Ishikawa (cell line): ENCODE data around the gene SAG.

Experiments used
- CEBPB ChIP-seq: IDR thresholded peaks from 2 replicates; pipeline ENCODE4 v1.6.1; 2012
- CREB1 ChIP-seq: IDR thresholded peaks from 2 replicates; pipeline ENCODE4 v1.6.1; 2012; ENCODE audit warnings: low read depth
- EGR1 ChIP-seq: IDR thresholded peaks from 2 replicates; pipeline ENCODE4 v1.6.1; 2012
- EP300 ChIP-seq: IDR thresholded peaks from 2 replicates; pipeline ENCODE4 v1.6.1; 2012; ENCODE audit warnings: borderline replicate concordance
- FOXM1 ChIP-seq: IDR thresholded peaks from 2 replicates; pipeline ENCODE4 v1.6.1; 2012; ENCODE audit warnings: low read depth, borderline replicate concordance
- NFIC ChIP-seq: IDR thresholded peaks from 2 replicates; pipeline ENCODE4 v1.6.1; 2012
- RAD21 ChIP-seq: IDR thresholded peaks from 2 replicates; pipeline ENCODE4 v1.6.1; 2012; ENCODE audit warnings: low read depth
- TAF1 ChIP-seq: IDR thresholded peaks from 2 replicates; pipeline ENCODE4 v1.6.1; 2012; ENCODE audit warnings: low read depth, mild to moderate bottlenecking
- TCF12 ChIP-seq: IDR thresholded peaks from 2 replicates; pipeline ENCODE4 v1.6.1; 2012; ENCODE audit warnings: low read depth
- TEAD4 ChIP-seq: IDR thresholded peaks from 2 replicates; pipeline ENCODE4 v1.6.1; 2012
- YY1 ChIP-seq: IDR thresholded peaks from 2 replicates; pipeline ENCODE4 v1.6.1; 2012; ENCODE audit warnings: low read depth
- ZBTB7A ChIP-seq: IDR thresholded peaks from 2 replicates; pipeline ENCODE4 v1.6.1; 2012; ENCODE audit warnings: low read depth
- TF ChIP-seq, protein P1 (sequence below): IDR thresholded peaks from 2 replicates; pipeline ENCODE4 v1.6.1; 2012; ENCODE audit warnings: low read depth, mild to moderate bottlenecking
- TF ChIP-seq, protein P2 (sequence below): IDR thresholded peaks from 2 replicates; pipeline ENCODE4 v1.6.1; 2012
- TF ChIP-seq, protein P3 (sequence below): IDR thresholded peaks from 2 replicates; pipeline ENCODE4 v1.6.1; 2012

Gene SAG

DNA sequence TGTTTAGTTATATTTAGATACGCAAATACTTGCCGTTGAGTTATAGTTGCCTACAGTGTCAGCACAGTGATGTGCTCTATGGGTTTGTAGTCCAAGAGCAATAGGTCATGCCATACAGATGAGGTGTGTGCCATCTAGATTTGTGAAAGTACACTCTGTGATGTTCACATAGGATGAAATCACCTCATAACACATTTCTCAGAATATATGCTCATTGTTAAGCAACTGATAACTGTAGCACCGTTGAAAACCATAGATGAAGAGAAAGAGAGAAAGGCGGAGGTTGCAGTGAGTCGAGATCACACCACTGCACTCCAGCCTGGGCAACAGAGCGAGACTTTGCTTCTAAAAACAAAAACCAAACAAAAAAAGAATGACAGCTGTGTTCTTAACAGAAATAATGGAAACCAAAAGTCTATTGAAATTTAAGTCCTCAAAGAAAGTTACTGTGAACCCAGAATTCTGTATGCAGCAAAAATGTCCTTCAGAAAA is 56.2 kb downstream of the SAG start:
- TF ChIP-seq, protein P1, sequence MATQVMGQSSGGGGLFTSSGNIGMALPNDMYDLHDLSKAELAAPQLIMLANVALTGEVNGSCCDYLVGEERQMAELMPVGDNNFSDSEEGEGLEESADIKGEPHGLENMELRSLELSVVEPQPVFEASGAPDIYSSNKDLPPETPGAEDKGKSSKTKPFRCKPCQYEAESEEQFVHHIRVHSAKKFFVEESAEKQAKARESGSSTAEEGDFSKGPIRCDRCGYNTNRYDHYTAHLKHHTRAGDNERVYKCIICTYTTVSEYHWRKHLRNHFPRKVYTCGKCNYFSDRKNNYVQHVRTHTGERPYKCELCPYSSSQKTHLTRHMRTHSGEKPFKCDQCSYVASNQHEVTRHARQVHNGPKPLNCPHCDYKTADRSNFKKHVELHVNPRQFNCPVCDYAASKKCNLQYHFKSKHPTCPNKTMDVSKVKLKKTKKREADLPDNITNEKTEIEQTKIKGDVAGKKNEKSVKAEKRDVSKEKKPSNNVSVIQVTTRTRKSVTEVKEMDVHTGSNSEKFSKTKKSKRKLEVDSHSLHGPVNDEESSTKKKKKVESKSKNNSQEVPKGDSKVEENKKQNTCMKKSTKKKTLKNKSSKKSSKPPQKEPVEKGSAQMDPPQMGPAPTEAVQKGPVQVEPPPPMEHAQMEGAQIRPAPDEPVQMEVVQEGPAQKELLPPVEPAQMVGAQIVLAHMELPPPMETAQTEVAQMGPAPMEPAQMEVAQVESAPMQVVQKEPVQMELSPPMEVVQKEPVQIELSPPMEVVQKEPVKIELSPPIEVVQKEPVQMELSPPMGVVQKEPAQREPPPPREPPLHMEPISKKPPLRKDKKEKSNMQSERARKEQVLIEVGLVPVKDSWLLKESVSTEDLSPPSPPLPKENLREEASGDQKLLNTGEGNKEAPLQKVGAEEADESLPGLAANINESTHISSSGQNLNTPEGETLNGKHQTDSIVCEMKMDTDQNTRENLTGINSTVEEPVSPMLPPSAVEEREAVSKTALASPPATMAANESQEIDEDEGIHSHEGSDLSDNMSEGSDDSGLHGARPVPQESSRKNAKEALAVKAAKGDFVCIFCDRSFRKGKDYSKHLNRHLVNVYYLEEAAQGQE = no peak
- no peak for TF ChIP-seq TCF12
- TF ChIP-seq EGR1 = no peak
- no peak for TF ChIP-seq TEAD4
- TF ChIP-seq YY1 = no peak
- no peak for TF ChIP-seq FOXM1
- TF ChIP-seq, protein P2, sequence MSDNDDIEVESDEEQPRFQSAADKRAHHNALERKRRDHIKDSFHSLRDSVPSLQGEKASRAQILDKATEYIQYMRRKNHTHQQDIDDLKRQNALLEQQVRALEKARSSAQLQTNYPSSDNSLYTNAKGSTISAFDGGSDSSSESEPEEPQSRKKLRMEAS = no peak
- no peak for TF ChIP-seq TAF1
- no peak for TF ChIP-seq EP300
- no peak for TF ChIP-seq NFIC
- TF ChIP-seq CREB1 = no peak

DNA sequence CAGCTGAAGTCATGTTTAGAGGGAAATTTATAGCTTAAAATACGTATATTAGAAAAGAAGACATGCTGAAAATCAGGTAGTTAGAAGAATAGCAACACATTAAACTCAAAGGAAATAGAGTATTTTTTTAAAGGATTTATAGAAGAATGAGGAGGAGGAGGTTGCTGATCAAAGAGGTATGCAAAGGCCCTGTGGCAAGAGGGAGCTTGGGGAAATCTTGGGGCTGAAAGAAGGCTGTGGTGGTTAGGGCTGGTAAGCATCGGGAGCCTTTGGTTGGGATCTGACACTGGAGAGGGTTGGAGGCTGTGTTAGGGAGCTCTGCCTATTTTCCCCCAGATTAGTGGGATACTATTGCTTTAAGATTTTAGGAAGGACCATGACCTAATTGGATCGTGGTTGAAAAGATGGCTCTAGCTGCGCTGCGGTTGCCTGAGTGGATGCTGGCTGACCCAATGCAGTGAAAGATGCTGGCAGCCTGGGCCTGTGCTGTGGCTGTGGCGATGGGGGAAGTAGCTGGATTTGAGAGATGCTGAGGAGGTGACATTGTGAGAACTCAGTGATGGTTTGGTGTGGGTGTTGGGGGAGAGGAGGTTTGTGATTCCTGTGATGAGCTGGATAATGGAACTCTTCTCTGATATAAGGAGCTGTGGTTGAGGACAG is 58.4 kb downstream of the SAG start:
- TF ChIP-seq YY1 (no peak), CREB1 (no peak), TEAD4 (no peak), EP300 (no peak), EGR1 (no peak), CEBPB (no peak), TCF12 (no peak), TAF1 (no peak), NFIC (no peak)
- TF ChIP-seq, protein P3, sequence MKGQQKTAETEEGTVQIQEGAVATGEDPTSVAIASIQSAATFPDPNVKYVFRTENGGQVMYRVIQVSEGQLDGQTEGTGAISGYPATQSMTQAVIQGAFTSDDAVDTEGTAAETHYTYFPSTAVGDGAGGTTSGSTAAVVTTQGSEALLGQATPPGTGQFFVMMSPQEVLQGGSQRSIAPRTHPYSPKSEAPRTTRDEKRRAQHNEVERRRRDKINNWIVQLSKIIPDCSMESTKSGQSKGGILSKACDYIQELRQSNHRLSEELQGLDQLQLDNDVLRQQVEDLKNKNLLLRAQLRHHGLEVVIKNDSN = no peak
- TF ChIP-seq, protein P2 = no peak

DNA sequence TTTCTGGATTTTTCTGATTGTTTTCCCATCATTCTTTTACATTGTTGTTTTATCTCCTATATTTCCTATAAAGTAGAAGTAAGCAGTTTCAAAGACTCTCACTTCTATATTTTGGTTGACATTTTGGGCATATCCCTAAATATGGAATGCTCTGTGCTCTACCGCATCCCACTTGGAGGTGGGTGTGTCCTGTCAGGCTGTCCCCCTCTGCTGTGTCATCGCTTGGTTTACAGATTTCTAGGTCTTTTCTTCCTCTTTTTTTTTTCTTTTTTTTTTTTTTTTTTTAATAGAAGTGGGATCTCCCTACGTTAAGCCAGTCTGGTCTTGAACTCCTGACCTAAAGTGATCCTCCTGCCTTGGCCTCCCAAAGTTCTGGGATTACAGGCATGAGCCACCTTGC is 60.0 kb downstream of the SAG start:
- TF ChIP-seq EGR1 = no peak

DNA sequence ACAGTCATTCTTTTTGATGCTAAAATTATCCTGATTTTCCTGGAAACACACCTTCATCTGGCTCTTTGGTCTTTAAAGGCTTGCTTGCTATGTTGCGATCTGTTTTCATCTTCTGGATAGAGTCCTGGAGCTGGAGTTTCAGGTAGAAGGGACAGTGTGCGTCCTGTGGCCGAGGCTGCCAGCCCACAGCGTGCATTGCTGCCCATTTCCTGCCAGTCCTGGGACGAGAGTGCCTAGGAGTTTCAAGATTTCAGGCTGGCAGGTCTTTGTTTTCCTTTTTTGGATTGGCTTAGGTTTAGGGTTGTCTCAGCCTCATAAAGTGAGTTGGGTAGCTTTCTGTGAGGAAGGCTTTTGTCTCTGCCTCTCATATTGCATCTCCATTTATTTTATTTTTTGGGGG is 61.1 kb downstream of the SAG start:
- TF ChIP-seq YY1 (no peak), CREB1 (no peak), TEAD4 (no peak), RAD21 (no peak), NFIC (no peak), CEBPB (no peak), FOXM1 (no peak), EGR1 (no peak), TAF1 (no peak), TCF12 (no peak), EP300 (no peak), ZBTB7A (no peak)
- TF ChIP-seq, protein P2 = no peak
- TF ChIP-seq, protein P1 = no peak
- TF ChIP-seq, protein P3 = no peak

DNA sequence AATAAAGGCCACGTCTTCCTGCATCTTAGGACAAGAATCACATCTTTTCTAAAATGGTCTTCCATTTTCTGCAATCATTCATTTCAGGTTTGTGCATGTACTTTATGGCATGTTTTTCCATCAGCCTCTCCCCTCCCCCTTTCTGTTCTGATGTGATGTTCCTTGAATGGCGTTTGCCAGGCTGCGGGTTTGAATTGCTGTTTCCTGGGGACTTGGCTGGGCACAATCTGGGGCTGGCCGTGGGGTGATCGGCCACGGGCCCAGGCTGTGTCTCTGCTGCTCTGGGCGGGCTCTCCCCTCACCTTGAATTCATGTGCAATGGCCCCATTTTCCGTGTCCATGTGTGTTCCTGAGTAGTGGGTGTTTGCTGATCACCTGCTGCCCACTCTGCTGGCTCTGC is 61.8 kb downstream of the SAG start:
- TF ChIP-seq FOXM1 = no peak
- no peak for TF ChIP-seq NFIC
- TF ChIP-seq CEBPB = no peak
- TF ChIP-seq TCF12 = no peak
- no peak for TF ChIP-seq CREB1
- no peak for TF ChIP-seq ZBTB7A
- TF ChIP-seq, protein P2 = no peak
- no peak for TF ChIP-seq YY1
- TF ChIP-seq EP300 = no peak
- TF ChIP-seq, protein P3 = no peak
- TF ChIP-seq TEAD4 = no peak
- no peak for TF ChIP-seq RAD21
- TF ChIP-seq, protein P1 = no peak
- TF ChIP-seq TAF1 = no peak
